Stimulated activated naive CD4-positive, alpha-beta T cell (primary cell): ENCODE measurements around the gene SBNO2.

Experiments
- DNase-seq, 6 experiments: peaks; one replicate each; lab custom pipeline; 2025; lab: John Stamatoyannopoulos, UW

The SBNO2 gene

DNA sequence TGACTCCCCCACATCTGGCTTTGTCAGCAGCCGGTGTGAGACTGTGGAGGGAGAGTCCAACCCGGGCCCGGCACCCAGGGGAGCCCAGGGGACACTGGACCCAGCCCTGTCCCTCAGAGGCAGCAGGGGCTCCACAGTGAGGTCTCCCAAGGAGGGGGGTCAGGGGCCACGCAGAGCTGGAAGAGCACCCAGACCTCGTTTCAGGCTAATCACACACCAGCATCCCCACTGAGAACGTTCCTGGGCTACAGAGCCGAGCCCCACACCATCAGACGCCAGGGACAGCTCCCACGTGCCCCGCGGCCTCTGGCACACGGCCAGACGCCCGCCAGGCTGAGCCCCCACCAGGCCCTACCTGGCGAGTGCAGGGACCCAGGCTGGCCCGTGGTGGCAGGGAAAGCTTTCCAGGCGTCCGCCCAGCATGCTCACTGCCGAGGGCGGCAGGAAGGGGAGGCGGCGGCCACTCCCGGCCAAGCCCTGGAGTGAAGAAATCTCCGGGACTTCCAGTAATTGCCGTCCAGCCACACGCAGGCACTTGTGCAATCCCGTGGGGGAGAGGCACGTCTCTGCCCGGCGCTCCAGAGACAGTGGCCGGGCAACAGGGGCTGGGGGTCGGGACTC, 19.2 kb downstream of the SBNO2 start:
- no peak for DNase-seq

DNA sequence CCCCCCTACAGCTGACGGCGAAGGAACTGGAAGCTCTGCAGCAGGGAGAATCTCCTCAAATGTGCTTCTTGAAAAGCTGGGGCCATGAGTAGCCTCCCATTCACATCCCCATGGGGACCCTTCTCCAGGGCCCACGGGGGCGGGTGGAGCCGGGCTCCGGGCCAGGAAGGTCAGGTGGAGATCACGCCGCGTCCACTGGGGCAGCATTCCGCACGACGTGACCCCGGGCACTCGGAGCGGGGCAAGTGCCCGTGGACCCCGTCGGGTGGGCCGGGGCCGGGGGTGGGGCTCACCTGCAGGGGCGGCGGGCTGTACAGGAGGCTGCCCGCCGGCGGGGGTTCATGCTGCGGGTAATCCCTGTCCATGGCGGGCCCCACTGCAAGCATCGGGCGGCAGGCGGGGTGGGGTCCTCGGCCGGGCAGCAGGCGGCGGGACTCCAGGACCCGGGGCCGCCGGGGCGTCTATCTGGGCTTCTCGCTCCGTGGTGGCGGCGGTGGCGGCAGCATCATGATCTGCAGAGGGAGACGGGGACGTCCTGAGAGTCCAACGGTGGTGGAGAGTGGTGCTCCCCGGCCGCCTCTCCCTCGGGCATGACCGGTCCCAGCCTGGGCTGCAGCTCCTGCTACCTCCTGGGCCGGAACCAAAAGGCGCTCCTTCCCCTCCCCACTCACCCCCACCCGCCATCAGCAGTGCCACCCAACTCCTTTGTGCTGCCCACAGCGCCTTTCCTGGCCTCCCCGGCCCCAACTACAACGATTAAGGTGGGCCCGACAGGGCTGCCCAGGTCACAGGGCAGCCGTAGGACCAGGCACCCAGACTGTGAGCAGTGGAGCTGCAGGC, 20.0 kb downstream of the SBNO2 start:
- no peak for DNase-seq

DNA sequence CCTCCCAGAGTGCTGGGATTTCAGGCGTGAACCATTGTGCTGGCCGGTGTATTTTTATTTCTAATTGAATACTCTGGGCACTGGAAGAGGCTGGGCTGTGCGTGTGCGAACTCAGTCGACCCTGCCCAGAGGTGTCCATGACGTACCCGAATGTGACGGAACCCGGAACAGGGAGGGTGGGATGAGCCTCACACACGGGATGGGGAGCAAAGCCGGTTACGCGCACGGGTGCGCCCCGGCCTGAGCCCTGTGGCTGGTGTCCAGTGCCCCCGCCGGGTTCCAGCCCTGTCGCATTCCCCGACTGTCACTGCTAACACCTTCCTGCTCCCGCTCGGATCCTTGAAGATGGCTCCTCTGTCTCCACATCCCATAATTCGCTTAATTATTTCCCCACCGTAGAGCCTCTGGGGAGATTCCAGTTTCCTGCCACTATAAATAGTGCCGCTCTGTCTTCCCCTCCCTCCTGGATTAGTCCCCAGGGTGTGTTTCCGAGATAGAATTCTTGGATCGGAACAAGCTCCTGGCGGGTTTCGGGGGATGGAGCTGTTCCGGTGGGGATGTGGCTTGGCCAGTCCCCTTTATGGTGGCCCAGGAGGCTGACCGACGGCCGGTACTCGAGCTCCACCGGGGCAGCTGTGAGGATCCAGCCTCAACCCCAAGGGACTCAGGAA, 22.0 kb downstream of the SBNO2 start:
- DNase-seq, result no peak

DNA sequence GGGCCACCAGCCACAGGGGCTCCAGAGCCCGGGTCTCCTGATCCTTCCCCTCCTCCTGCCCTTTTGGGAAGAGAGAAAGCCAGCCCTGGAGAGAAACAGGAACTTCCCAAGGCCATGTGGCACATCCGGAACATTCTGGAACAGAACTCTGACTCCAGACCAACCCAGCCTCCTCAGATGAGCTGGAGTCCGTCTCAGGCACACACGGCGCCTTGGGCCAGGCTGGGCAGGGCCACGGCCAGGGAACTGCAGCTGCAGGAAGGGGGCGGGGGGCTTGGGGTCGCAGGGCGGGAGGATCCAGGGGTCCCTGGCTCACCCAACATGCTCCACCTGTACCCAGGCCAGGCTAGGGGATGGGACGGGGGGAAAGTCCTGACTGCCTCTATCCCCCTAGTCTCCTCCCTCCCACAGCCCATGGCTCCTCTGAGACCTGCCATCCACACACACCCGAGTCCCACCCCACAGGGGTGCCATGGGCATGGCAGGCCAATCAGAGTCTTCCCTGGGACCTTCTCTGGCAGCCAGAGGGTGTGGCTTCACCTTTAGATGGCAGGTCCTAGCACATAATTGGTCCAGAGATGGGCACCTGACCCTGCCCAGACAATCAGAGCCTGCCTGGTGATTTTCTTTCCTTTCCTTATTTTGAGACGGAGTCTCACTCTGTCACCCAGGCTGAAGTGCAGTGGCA, 22.9 kb downstream of the SBNO2 start:
- no peak for DNase-seq

DNA sequence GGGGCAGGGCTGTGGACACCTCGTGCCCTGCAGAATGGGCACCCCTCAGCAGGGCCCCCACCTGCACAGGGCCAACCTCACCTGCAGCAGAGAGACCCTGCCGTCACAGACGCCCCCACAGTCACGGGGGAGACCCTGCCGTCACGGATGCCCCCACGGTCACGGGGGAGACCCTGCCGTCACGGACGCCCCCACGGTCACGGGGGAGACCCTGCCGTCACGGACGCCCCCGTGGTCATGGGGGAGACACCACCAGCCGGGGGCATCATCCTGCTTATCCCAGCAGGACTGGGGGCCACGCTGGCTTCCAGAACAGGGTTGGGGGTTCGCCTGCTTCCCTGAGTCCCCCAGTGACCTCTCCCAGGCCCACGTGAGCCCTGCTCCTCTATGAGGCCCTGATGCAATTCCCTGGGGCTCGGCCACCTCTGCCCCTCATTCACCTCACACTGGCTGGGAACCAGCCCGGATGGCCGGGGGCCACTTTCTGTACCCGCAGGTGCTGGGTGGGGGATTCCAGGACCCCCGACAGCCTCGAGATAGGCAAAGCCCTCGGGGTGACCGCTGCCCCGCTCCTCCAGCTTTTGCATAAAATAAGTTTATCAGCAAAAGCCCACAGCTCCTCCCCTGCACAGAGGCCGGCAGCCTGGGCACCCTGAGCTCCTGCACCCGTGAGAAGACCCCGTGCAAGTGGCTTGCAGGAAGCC, 23.6 kb downstream of the SBNO2 start:
- no peak for DNase-seq

DNA sequence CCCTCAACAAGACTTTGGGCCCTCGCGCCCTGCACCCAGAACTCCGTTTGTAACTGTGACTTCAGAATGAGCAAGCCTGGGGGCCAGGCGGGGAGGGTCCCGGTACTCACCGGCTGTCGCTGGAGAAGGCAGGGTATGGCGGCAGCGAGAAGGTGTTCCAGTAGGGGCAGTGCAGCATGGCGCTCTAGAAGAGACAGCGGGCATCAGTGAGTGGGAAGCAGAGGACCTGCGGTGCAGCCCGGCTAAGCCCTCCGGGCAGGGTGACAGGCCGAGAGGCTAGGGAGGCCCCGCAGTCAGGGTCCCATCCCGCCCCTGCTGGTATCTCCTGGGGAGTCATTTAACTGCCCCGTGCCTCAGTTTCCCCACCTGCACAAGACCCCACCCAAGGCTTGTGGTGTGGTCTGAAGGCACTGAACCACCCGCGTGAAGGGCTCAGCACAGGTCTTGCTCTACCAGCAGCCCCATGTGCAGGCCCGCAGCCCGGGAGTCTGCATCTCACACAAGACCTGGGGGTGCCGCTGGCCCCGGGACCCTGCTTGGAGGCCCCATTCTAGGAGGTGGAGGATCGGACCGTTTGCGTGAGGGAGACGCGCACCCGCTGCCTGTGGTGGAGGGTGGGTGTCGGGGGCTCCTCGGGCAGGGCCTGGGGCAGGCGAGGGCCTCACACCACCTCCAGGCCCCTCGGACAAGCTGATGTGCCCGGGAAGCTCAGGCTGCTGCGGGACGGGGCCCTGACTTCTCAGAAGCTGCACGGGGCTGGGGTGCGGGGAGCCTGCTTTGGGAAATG, 24.6 kb downstream of the SBNO2 start:
- DNase-seq, result no peak

DNA sequence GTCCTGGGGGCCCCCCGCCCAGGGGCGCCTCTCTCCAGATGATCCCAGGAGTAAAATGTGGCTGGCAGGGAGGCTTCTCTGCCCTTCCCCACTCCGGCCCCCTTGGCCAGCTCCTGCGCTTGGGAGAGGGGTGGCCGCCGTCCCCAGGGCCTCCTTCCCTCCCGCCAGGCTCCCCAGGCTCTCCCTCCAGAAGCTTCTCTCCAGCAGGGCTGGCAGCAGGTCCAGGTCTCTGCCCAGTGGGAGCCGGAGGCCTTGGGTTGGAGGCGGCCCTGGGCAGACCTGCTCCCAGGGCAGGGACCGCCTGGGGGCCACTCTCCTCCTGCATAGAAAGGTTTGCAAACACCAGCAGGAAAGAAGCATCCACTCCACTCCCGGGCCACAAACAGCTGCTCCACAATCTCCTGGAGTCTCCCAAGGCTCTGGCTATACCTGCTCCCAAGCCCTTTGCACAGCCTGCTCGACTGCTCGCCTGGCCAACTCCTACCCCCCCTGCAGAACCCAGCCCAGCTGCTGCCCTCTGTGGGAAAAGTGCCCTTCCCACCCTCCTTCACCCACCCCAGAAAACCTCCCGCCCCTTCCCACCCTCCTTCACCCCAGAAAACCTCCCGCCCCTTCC, 26.0 kb downstream of the SBNO2 start:
- no peak for DNase-seq

DNA sequence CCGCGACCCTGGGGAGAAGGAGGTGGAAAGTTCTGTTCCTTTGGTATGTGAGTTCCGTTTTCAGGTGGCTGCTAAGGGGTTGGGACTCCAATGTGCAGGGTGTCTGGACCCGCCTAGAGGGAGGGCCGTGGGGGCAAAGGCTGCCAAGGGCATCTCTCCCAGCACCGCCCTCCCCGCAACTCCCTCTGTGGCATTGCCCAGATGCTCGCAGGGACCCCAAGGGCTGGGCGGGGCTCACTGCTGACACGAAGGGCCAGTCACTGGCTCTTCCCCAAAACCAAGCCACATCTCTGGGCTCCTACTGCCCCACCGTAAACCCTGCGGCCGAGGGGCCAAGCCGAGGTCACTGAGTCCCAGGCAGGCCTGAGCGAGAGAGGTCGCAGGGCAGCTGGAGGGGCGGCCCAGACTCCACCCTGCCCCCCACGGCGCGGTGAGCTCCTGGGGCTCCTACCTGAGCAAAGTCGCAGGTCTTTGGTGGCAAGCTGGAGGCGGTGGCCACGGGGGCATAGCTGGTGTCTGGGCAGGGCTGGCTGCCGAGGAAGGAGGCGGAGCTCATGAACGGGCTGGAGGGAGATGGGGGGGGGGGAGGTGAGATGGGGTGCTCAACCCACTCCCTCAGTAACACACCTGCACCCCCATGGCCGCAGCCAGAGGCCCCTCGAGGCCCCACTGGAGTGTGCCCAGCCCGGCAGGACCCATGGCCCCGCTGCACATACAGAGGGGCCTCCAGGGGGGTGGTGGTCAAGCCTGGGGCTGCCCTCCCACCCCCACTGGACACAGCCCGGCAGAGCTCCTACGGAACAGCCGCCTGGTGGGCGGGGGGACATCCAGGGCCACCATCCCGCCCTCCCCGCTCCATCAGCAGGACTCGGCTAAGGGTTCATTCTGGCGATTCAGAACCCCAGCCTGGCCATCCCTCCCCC, 26.9 kb downstream of the SBNO2 start:
- no peak for DNase-seq

DNA sequence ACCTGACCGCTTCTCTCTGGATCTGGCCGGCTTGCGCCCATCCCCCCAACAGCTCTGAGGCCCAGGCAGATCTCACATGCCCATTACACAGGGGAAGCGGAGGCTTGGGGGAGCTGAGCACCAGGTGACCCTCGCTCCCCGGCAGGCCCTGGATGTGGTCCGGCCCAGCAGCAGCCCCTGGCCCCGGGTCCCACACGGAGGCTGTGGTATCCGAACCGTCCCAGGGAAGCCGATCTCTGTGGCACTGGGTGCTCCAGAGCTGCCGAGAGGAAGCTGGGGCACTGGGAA, 27.7 kb downstream of the SBNO2 start:
- no peak for DNase-seq

DNA sequence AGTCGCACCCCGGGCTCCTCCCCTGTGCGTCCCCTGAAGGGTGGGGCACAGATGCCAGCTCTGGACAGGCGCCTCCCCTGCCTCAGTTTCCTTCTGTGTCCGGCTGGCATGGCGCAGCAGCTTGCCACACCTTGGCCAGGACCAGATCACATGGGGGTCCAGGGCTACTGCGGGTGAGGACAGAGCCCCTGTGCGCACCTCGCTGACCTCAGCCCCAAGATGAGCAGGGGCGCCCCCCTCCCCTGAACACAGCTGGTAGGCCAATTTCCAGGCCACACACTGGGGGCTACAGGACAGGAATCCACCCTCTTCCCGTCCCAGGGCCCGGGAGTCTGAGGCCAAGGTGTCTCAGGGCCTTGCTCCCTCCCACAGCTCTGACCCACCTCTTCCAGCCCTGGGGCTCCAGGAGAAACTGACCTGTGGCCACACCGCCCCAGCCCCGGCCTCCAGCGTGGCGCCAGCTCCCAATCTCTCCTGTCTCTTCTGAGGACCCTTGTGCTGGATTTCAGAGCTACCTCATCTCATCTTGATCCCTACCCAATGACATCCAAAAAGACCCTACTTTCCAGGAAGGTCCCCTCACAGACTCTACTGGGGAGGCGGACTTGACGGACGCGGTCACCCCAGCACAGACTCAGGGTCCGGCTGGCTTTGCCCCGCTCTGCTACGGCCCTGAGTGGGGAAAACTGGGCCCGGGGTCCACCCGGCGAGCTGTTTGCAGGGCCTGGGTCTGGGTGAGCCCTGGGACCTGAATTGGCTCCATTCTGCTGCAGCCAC, 28.2 kb downstream of the SBNO2 start:
- DNase-seq, result no peak

DNA sequence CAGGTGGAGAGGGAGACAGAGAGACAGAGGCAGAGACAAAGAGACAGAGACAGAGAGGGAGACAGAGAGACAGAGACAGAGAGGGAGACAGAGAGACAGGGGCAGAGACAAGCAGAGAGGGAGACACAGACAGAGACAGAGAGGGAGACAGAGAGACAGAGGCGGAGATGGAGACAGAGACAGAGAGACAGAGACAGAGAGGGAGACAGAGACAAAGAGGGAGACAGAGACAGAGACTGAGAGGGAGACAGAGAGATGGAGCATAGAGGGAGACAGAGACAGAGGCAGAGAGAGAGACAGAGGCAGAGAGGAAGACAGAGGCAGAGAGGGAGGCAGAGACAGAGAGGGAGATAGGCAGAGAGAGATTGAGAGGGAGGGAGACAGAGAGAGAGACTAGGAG, 29.3 kb downstream of the SBNO2 start:
- no peak for DNase-seq

DNA sequence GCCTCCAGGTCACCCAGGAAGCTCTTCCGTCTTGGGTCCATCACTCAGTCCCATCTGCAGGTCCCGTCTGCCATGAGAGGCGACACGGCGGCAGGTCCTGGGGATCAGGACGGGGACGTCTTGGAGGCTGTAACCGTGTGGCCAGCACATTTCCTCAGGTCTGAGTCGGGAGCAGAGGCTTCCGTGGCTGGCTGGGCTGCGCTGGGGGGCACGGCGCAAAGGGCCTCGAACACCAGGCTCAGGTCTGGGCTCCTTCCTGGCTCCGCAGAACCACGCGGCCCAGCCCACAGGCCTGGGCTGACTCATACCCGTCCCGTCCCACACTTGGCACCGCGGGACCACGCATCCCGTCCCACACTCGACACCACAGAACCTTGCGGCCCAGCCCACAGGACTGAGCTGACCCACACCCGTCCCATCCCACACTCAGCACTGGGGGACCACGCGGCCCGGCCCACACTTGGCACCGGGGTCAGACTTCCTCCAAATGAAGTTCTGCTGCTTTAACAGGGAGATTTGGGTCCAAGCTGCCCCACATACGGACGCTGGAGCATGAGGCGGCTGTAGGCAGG, 30.2 kb downstream of the SBNO2 start:
- no peak for DNase-seq

DNA sequence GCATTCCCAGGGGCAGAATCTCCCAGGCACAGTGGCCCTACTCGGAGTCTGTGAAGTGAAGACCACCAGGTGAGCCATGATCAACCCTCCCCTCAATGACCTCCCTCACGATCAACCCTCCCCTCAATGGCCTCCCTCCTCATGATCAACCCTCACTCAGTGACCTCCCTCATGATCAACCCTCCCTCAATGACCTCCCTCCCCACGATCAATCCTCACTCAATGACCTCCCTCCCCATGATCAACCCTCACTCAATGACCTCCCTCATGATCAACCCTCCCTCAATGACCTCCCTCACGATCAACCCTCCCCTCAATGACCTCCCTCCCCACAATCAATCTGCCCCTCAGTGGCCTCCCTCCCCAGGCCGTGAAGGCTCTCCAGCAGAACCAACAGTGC, 32.1 kb downstream of the SBNO2 start:
- no peak for DNase-seq

DNA sequence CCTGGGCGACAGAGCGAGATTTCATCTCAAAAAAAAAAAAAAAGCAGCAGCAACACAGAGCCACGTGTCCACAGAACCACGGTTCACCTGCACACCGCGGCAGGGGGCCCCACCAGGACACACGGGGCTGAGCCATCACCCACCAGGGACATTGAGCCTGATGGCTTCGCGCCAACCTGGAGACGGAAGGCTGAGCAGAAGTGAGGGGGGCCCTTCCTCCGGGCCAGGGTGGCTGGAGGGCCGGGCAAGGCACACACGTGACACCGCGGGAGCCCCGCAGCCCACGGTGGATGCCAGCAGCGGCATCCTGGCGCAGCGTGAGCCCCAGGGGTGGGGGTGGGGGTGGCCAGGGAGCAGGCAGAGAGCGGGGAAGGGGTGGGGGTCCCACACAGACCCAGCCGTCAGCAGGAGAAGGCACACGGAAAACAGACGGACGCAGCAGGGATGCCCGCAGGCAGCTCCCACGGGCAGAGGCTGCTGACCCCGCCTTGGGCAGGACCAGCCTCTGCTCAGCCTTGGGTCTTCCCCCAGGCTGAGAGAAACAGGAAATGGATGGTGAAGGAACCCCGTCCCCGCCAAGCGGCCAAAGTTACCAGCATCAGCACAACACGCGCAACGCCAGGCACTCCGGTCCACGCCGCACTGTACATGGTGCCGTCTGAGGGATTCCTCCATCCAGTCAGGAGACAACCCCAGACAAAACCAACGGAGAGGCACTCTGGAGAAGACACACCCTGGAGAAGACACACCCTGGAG, 33.6 kb downstream of the SBNO2 start:
- DNase-seq, result no peak

DNA sequence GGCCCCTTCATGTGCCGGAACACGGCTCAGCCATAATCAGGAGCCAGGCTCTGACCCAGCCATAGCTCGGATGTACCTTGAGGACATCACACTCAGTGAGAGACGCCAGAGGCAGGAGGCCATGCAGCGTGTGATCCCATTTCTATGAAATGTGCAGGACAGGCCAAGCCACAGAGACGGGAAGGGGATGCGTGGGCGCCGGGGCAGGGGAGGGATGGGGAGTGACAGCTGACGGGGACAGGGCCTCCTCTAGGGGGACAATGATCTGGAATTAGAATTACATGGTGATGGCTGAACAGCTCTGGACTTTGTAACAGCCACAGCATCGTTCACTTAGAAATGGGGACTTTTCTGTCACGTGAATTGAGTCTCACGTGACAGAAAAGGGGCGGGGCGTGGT, 34.9 kb downstream of the SBNO2 start:
- no peak for DNase-seq

DNA sequence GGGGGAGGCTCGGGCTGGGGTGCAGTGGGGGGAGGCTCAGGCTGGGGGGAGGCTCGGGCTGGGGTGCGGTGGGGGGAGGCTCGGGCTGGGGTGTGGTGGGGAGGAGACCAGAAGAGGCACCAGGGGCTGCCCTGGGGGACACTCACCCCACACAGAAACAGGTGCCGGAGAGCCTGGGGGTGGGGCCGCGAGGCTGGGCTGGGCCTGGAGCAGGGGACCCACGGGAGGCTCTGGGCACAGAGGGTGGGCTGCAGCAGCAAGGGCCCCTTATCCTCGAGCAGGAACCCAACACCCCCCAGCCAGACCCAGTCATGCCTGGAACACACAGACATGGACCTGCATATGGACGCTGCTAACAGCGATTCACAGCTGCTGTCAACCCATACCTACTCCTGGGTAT, 35.9 kb downstream of the SBNO2 start:
- no peak for DNase-seq

DNA sequence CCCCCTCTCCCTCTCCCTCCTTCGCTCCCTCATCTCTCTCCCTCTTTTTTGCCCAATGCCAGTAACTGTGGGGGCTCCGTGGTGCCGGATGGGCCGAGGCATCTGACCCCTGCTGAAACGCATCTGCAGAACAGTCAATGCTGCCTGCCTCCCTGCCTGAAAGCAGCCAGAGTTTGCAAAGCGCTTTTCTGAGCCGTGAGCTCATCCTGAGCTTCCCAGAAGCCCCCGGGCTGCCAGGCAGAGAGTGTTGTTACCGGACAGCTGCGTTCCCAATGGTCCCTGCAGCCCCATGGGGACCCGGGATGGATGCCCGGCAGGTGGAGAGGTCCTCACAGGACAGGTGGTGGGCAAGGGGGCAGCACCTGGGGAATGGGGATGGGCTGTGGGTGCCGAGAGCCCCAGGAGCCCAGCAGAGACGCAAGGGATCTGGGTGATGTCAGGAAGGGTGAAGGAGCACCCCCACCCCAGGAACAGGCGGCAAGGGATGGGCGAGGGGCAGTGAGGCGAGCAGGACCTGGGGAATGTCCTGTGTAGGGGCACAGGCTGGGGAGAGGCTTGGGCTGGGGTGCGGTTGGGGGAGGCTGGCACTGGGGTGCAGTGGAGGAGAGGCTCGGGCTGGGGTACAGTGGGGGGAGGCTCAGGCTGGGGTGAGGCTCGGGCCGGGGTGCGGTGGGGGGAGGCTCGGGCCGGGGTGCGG, 37.3 kb downstream of the SBNO2 start:
- no peak for DNase-seq
